Activated T-cell treated with anti-CD3 and anti-CD28 coated beads, Interleukin-2, amount 50 U/mL, for 24 hours (primary cell): ENCODE measurements around the gene HLA-DQB2.
"Not testable (repeated sequence)": the region's sequence is repeated elsewhere in the genome, so short reads cannot be mapped to it uniquely, and the experiment has no call there.

ENCODE experiments used
- DNase-seq: peaks from one replicate; pipeline ENCODE4 v3.0.0-alpha.2; 2020
- H3K27ac Mint-ChIP-seq: 2 replicates; pipeline ENCODE4 v1.8.0; 2020; ENCODE audit warnings: mild to moderate bottlenecking, mixed read lengths
- H3K27me3 Mint-ChIP-seq: 2 replicates; pipeline ENCODE4 v1.8.0; 2020; ENCODE audit warnings: mixed read lengths
- H3K36me3 Mint-ChIP-seq: 2 replicates; pipeline ENCODE4 v1.8.0; 2020; ENCODE audit warnings: low read depth, mixed read lengths
- H3K4me1 Mint-ChIP-seq: 2 replicates; pipeline ENCODE4 v1.8.0; 2020; ENCODE audit warnings: low read depth, mixed read lengths
- H3K4me3 Mint-ChIP-seq: 2 replicates; pipeline ENCODE4 v1.8.0; 2020; ENCODE audit warnings: mild to moderate bottlenecking, moderate library complexity, mixed read lengths
- H3K9me3 Mint-ChIP-seq: 2 replicates; pipeline ENCODE4 v1.8.0; 2020; ENCODE audit warnings: mixed read lengths

HLA-DQB2 gene

DNA sequence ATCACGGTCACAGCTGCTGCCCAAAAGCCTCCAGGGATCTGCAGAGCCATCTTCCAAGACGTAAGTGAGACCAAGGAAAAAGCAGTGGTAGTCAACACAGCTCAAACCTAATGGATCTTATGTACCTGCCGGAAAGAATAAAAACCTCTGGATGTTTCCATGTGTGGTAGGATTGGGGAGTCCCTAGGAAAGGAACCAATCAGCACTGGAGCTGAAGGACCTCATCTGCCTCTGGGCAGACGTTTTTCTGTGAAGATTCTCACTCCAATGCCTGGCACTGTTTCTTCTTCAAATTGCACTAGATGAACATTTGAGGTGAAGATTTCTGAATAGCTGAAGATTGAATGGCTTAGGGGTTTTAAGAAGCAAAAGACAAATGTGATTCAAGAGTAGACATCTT is at the start of gene HLA-DQB2:
HLA-DQB2 (minus strand) TSS at position 112 of the 400 bp plus-strand sequence; CDS start at position 50, 62 bp downstream.
- Mint-ChIP-seq H3K36me3 (no peaks in the 10 kb centered on the region), H3K4me3 (no peak within 1 kb of the TSS), H3K27ac (no peak within 1 kb of the TSS), H3K27me3 (peaks cover 43% of the 10 kb centered on the region), H3K4me1 (no peaks in the 10 kb centered on the region), H3K9me3 (no peaks in the 10 kb centered on the region)
- DNase-seq = no peak

DNA sequence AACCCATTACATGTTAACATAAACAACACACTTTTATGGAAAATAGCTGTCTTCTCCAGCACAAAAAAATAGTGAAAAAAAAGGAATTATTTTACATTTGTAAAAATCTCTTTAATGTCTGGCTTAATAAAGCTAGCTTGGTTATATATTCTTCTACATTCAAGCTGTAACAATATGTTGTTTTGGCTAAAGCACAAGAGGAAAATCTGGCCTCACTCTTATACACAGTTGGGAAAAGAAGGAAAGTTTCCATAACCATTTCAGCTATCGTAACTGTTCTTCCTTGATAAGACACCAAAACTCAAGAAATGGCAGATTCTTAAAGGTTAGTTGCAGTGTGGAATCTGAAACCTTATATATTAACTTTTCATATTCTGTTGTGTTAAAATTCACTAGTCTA is 45.8 kb upstream of the HLA-DQB2 start:
- Mint-ChIP-seq H3K9me3 (no peaks in the 10 kb centered on the region), H3K36me3 (peaks cover 9% of the 10 kb centered on the region), H3K4me1 (peaks cover 9% of the 10 kb centered on the region), H3K27me3 (peaks cover 38% of the 10 kb centered on the region), H3K4me3 (no peak overlapping the region), H3K27ac (no peak overlapping the region)
- no peak for DNase-seq

DNA sequence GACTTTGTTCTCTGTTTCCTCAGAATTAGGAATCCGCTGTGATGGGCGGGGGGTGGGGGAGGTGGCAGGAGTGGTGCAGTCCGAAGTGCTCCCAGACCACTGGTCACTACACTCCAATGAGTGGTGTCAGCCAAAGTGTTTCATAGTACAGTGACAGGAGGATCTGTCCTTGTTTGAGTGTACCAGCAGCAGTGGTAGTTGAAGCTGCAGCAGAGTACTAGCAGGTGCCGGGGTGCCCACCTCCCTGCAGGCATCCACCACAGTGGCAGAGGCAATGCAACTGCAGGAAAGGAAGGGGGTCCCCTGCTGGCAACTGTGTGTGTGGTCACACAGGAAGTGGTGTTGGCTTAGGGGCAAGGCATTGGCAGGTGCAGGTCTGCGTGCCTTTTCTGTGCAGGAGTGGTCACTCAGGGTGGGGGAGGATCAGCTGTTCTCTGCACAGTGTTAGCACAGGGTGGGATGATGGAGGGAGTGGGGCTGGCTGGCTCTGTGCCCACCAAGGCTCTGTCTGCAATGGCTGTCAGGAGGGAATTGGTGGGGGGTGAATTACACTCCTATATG is 43.8 kb upstream of the HLA-DQB2 start:
- no peak for DNase-seq
- no peak overlapping the region for H3K4me3 Mint-ChIP-seq
- peaks cover 57% of the 10 kb centered on the region for H3K27me3 Mint-ChIP-seq

DNA sequence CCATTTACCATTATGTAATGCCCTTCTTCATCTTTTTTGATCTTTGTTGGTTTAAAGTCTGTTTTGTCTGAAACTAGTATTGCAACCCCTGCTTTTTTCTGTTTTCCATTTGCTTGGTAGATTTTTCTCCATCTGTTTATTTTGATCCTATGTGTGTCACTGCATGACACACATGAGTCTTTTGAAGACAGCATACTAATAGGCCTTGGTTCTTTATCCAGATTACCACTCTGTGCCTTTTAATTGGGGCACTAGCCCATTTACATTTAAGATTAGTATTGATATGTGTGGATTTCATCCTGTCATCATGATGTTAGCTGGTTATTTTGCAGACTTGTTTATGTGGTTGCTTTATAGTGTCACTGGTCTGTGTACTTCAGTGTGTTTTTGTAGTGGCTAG is 42.1 kb upstream of the HLA-DQB2 start:
- not testable (repeated sequence) for DNase-seq, H3K27ac Mint-ChIP-seq, H3K9me3 Mint-ChIP-seq, H3K4me3 Mint-ChIP-seq, H3K36me3 Mint-ChIP-seq, H3K4me1 Mint-ChIP-seq
- H3K27me3 Mint-ChIP-seq = peaks cover 65% of the 10 kb centered on the region

More for the DNA sequence above, 43.8 kb upstream of the HLA-DQB2 start:
- H3K9me3 Mint-ChIP-seq = no peaks in the 10 kb centered on the region
- no peaks in the 10 kb centered on the region for H3K36me3 Mint-ChIP-seq
- no peak overlapping the region for H3K27ac Mint-ChIP-seq
- peaks cover 9% of the 10 kb centered on the region for H3K4me1 Mint-ChIP-seq

DNA sequence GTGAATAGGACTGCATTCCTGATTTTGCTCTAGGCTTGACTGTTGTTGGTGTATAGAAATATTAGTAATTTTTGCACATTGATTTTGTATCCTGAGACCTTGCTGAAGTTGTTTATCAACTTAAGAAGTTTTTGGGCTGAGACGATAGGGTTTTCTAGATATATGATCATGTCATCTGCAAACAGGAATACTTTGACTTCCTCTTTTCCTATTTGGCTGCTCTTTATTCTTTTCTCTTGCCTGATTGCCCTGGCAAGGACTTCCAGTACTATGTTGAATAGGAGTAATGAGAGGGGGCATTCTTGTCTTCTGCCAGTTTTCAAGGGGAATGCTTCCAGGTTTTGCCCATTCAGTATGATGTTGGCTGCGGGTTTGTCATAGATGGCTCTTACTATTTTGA is 40.1 kb upstream of the HLA-DQB2 start:
- H3K4me3 Mint-ChIP-seq = no peak overlapping the region
- peaks cover 9% of the 10 kb centered on the region for H3K4me1 Mint-ChIP-seq
- no peak for DNase-seq
- H3K27me3 Mint-ChIP-seq = peaks cover 73% of the 10 kb centered on the region
- H3K9me3 Mint-ChIP-seq = no peaks in the 10 kb centered on the region
- H3K27ac Mint-ChIP-seq = no peak overlapping the region
- H3K36me3 Mint-ChIP-seq = no peaks in the 10 kb centered on the region

DNA sequence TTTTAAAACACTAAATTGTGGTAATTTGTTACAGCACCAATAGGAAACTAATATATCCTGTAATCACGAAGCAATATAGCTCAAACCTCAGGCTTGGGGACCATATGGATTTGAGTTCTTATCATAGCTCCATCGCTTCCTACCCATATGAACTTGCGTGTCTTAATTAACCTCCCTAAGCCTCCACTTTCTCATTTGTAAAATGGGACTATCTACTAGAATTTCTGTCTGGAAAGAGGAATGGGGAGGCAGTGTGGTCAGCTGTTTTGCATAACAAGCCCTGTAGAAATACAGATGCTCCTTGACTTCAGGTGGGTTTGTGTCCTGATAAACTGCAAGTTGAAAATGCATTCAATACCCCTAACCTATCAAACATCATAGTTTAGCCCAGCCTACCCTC is 36.4 kb upstream of the HLA-DQB2 start:
- Mint-ChIP-seq H3K27ac (no peak overlapping the region), H3K27me3 (peaks cover 70% of the 10 kb centered on the region)

DNA sequence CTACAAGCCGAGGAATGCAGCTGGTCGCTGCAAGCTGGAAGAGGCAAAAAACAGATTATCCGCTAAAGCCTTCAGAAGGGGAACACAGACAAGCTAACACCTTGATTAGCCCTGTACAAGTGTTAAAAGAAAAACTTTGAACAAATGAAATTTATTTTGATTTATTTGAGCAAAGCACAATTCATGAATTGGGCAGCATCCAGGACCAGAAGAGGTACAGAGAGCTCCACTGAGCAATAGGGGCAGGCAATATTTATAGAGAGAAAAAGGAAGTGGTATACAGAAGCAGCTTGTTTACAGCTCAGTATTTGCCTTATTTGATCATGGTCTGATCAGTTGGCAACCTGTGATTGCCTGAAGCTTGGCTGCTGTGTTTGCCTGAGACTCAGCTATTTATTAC is 35.8 kb upstream of the HLA-DQB2 start:
- no peak for DNase-seq
- Mint-ChIP-seq H3K36me3 (no peaks in the 10 kb centered on the region), H3K27ac (no peak overlapping the region), H3K4me1 (peaks cover 17% of the 10 kb centered on the region), H3K27me3 (peaks cover 66% of the 10 kb centered on the region), H3K9me3 (no peaks in the 10 kb centered on the region), H3K4me3 (no peak overlapping the region)

More for the DNA sequence above, 36.4 kb upstream of the HLA-DQB2 start:
- H3K4me1 Mint-ChIP-seq = peaks cover 11% of the 10 kb centered on the region
- no peak overlapping the region for H3K4me3 Mint-ChIP-seq
- no peaks in the 10 kb centered on the region for H3K36me3 Mint-ChIP-seq
- H3K9me3 Mint-ChIP-seq = no peaks in the 10 kb centered on the region
- no peak for DNase-seq

DNA sequence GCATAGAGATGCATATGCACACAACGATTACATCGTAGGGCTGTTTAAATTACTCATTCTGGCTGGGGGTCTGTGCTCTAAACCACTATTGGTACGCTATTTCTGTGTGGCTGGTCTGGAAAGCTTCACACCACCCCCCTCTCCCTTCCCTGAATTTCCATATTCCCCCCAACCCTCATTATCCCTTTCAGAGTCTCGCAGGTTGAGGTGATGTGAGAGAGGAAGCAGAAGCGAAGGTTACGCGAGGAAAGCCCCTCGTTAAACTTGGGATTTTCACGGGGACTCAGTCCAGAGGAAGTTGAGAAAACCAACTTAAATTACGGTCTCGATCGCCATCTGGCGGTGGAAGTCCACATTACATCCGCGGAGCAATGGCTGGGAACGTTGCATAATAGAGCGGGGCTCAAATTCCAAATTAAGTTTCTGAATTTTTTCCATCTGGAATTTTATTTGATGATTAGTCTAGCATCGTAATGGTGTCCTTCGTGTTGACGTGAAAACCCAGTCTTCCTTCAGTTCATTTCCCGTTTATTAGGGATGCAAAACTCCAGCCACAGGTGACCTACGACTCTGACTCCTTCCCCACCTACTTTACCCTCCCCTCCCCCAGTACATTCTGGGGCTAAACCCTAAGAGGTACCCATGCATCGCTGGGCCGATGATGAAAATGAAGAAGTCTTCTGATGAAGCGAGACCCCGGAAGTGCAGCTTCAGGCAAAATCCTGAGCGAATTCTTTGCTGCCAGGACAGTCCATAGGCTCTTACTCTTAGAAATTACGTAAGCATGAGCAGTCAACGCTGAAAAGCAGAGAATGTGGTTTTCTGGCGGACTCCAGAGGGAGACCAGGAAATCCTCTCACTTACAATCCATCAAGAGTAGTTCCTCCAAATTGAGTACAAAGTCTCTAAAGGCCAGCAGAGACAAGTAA is 33.8 kb upstream of the HLA-DQB2 start:
- peak; percentile 89 for DNase-seq
- H3K9me3 Mint-ChIP-seq = no peaks in the 10 kb centered on the region
- peak overlapping the region; percentile 57 for H3K4me3 Mint-ChIP-seq
- peaks cover 23% of the 10 kb centered on the region for H3K4me1 Mint-ChIP-seq
- H3K27ac Mint-ChIP-seq = no peak overlapping the region
- peaks cover 57% of the 10 kb centered on the region for H3K27me3 Mint-ChIP-seq
- no peaks in the 10 kb centered on the region for H3K36me3 Mint-ChIP-seq

DNA sequence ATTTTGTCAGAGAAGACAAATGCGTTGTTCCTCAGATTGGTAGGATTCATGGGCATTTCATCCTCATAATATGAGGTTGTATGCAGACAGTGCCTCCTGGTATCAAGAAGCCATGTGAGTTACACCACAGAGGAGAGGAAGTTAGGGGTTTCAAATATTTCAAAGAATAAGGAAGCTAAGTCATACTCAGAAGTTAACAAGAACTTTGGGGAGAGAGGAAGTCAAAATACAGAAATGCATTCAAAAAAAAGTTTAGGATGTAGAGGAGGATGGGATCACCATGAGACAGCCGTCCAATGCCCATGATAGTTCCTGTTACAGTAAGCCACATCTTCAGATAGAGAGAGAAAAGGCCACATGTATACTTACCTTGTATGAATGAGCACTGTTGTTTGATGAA is 31.2 kb upstream of the HLA-DQB2 start:
- DNase-seq = no peak
- Mint-ChIP-seq H3K36me3 (no peaks in the 10 kb centered on the region), H3K4me3 (no peak overlapping the region), H3K9me3 (no peaks in the 10 kb centered on the region), H3K27me3 (peaks cover 57% of the 10 kb centered on the region), H3K27ac (no peak overlapping the region), H3K4me1 (peaks cover 23% of the 10 kb centered on the region)

DNA sequence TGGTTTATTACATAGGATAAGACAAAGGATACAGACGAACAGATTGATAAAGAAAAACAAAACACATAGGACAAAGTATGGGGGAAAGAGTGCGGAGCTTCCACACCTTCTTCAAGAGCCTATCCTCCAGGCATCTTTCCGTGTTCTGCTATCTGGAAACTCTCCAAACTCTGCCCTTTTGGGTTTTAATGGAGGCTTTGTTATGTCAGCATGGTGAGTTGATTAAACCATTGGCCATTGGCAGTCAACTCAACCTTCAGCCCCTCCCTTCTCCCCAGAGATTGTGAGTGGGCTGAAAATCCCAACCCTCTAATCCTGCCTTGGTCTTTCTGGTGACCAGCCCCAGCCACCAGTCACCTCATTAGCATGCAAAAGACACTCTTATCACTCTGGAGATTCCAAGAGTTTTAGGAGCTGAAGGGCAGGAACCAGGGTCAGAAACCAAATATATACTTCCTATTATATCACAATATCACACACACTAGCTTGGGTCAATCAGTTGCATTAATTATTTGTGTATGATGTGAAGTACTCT is 29.6 kb upstream of the HLA-DQB2 start:
- DNase-seq = no peak
- H3K27ac Mint-ChIP-seq = no peak overlapping the region
- H3K4me1 Mint-ChIP-seq = peaks cover 23% of the 10 kb centered on the region
- H3K4me3 Mint-ChIP-seq = no peak overlapping the region
- H3K36me3 Mint-ChIP-seq = no peaks in the 10 kb centered on the region
- no peaks in the 10 kb centered on the region for H3K9me3 Mint-ChIP-seq
- peaks cover 56% of the 10 kb centered on the region for H3K27me3 Mint-ChIP-seq

DNA sequence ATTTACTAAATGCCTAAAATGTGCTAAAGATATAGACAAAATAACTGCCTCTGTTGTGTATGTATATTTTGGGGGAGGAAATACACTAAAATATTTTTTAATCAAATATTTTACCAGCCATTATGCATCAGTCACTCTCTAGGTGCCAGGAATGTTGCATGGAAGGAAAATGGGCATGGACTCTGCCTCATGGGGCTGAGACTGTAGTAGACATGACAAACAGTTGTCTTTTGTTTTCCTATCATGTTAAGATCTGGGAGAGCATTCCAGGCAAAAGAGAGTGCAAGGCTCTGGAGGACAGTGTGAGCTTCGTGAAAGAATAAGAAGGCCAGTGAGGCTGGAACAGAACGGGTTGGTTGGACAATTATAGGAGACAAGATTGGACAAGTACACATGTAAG is 27.0 kb upstream of the HLA-DQB2 start:
- no peaks in the 10 kb centered on the region for H3K9me3 Mint-ChIP-seq
- H3K36me3 Mint-ChIP-seq = no peaks in the 10 kb centered on the region
- H3K4me1 Mint-ChIP-seq = peaks cover 15% of the 10 kb centered on the region
- H3K4me3 Mint-ChIP-seq = no peak overlapping the region
- no peak overlapping the region for H3K27ac Mint-ChIP-seq
- H3K27me3 Mint-ChIP-seq = peaks cover 59% of the 10 kb centered on the region
- DNase-seq = no peak

DNA sequence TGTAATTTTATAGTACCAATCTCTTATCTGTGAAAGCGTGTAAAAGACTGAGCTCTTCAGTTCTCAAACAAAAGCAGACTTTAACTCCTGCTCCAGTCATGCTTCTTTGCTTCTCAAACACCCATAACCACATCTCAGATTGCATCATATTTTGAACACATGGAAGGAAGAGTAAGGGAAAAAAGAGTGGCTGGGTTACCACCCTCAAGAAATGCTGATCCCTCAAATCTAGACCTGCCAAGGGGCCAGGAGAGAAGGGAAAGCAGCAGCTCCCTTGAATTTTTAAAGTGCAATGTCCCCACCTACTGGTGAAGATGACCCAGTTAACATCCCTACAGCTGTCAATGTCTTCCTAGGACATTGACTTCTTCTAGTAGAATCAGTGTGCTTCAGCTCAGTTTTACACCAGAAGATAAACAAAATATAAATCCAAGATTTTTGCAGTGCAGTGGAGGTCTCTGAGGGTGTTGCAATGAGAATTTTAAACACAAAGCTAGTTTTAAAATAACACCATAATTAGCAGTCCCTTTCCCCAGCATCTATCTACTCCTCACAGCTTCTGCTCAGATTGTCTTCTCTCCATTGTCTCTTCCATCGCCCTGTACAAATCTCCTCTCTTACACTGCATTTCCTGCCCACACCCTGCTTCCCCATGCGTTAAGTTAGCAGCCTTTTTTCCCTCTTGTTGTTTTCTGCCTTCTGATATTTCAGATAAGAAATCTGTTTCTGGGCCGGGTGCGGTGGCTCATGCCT is 22.6 kb upstream of the HLA-DQB2 start:
- Mint-ChIP-seq H3K27ac (no peak overlapping the region), H3K9me3 (no peaks in the 10 kb centered on the region), H3K4me3 (no peak overlapping the region), H3K4me1 (no peaks in the 10 kb centered on the region), H3K27me3 (peaks cover 37% of the 10 kb centered on the region), H3K36me3 (no peaks in the 10 kb centered on the region)
- DNase-seq = no peak

DNA sequence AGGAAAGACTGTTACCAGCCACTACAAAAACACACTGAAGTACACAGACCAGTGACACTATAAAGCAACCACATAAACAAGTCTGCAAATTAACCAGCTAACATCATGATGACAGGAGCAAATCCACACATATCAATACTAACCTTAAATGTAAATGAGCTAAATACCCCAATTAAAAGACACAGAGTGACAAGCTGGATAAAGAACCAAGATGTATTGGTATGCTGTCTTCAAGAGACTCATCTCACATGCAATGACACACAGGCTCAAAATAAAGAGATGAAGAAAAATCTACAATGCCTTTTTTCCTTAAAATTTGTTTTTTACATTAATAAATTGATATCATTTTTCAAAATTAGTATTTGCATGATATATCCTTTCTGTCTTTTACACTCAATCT is 19.6 kb upstream of the HLA-DQB2 start:
- not testable (repeated sequence) for H3K4me1 Mint-ChIP-seq

DNA sequence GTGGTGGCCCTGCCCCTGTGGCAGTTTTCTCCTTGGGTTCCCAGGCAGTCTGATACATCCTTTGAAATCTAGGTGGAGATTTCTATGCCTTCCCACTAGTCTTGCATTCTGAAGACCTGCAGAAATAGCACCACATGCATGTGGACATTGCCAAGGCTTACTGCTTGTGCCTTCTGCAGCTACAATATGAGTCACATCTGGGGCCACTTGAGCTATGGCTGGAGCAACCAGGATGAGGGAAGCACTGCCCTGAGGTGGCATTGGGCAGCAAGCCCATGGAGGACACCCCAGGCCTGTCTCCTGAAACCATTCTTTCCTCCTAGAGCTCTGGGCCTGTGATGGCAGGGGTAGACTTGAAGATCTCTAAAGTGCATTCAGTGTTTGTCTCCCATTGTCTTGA is 15.7 kb upstream of the HLA-DQB2 start:
- no peak for DNase-seq
- Mint-ChIP-seq H3K9me3 (no peaks in the 10 kb centered on the region), H3K27me3 (peaks cover 11% of the 10 kb centered on the region), H3K27ac (no peak overlapping the region), H3K4me1 (no peaks in the 10 kb centered on the region), H3K36me3 (no peaks in the 10 kb centered on the region), H3K4me3 (no peak overlapping the region)

More for the DNA sequence above, 19.6 kb upstream of the HLA-DQB2 start:
- H3K27me3 Mint-ChIP-seq = peaks cover 26% of the 10 kb centered on the region
- not testable (repeated sequence) for H3K36me3 Mint-ChIP-seq, H3K4me3 Mint-ChIP-seq, H3K9me3 Mint-ChIP-seq, DNase-seq, H3K27ac Mint-ChIP-seq
